Lower leg skin (tissue), 3 donors: ENCODE results near the gene MYL3.

Experiments used
- CTCF ChIP-seq, 3 donors: fragments of 450-650 bp; IDR thresholded peaks; one replicate each; pipeline ENCODE4 v1.5.1; 2016; ENCODE audit warnings: antibody characterized with exemption in 3 of 3, mild to moderate bottlenecking in 3 of 3, moderate library complexity in 2 of 3
- POLR2A ChIP-seq, 2 donors: fragments of 450-650 bp; IDR thresholded peaks; one replicate each; pipeline ENCODE4 v1.6.1; 2016 to 2017; ENCODE audit warnings: antibody characterized with exemption in 2 of 2, mild to moderate bottlenecking in 1 of 2, moderate library complexity in 1 of 2

GRCh38 chr3:46874430-46874829 lies 11.2 kb upstream of the MYL3 start:
- TF ChIP-seq CTCF (IDR thresholded peaks at IDR 0.05) (no peak), POLR2A (IDR thresholded peaks at IDR 0.05) (no peak)
